Calu3 (cell line): Measurements from ENCODE around the gene CPAMD8. TPM values are rescaled to one million over a fixed set of nuclear protein-coding genes. Genes with fewer than 3 reads are reported as not detected.

Experiments
- BruUV-seq: library from RNA; stranded (reverse); fragments of 400-500 nt; replicated peaks from 2 replicates; lab custom pipeline; 2021; lab: Mats Ljungman, UMichigan
- CTCF ChIA-PET: fragments of 300-600 bp; sonication (Branson Sonifier 250); formaldehyde crosslinking; loops from one replicate; lab custom pipeline; 2022; ENCODE audit warnings: antibody characterized with exemption; lab: Charles Lee
- DNase-seq: peaks from one replicate; pipeline ENCODE4 v3.0.0; 2022
- H3K27ac Mint-ChIP-seq: one replicate; pipeline ENCODE4 v1.8.0; 2022; ENCODE audit warnings: mixed read lengths; ENCODE audit not compliant: unreplicated experiment
- H3K27me3 Mint-ChIP-seq: one replicate; pipeline ENCODE4 v1.8.0; 2022; ENCODE audit warnings: mixed read lengths; ENCODE audit not compliant: unreplicated experiment
- H3K36me3 Mint-ChIP-seq: one replicate; pipeline ENCODE4 v1.8.0; 2022; ENCODE audit warnings: mild to moderate bottlenecking, moderate library complexity, mixed read lengths; ENCODE audit not compliant: insufficient read depth, unreplicated experiment
- H3K4me1 Mint-ChIP-seq: one replicate; pipeline ENCODE4 v1.8.0; 2022; ENCODE audit warnings: mild to moderate bottlenecking, low read depth, mixed read lengths; ENCODE audit not compliant: unreplicated experiment
- H3K4me3 Mint-ChIP-seq: one replicate; pipeline ENCODE4 v1.8.0; 2022; ENCODE audit warnings: mild to moderate bottlenecking, low read depth, moderate library complexity, mixed read lengths; ENCODE audit not compliant: unreplicated experiment
- H3K9me3 Mint-ChIP-seq: one replicate; pipeline ENCODE4 v1.8.0; 2022; ENCODE audit warnings: low read depth, mixed read lengths; ENCODE audit not compliant: unreplicated experiment
- intact Hi-C: fragments of 100-400 bp; cut with micrococcal nuclease; formaldehyde crosslinking; loops from one replicate; pipeline ENCODE4 v1.10.0; 2022; ENCODE audit not compliant: unreplicated experiment
- total RNA-seq: library from RNA; stranded (reverse); gene quantifications from 2 replicates; pipeline ENCODE4 v1.2.3, GENCODE V29; 2022
- TF ChIP-seq, protein P1 (sequence below): fragments of 200-600 bp; IDR thresholded peaks from one replicate; pipeline ENCODE4 v1.8.0; 2022; ENCODE audit warnings: antibody characterized with exemption; ENCODE audit not compliant: unreplicated experiment

The CPAMD8 gene
- total RNA-seq, 1 experiment from 2014 or later = 5.8 TPM

DNA sequence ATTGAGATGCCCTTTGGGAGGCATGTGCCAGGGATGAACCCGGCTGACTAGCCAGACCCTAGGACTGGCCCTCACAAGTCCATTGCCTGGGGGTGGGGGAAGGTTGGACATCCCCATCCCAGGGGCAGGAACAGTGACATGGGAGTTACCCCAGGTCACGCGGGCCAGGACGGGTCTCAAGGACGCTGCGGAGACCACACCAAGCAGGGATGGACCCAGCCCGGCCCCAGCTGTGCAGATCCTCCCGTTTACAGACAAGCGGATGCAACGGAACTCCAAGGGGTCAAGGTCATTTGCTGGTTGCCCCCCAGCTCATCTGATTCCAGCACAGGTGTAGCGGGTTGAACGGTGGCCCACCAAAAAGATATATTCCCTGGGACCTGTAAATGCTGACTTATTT lies 117.9 kb downstream of the CPAMD8 start:
- TF ChIP-seq, protein P1, sequence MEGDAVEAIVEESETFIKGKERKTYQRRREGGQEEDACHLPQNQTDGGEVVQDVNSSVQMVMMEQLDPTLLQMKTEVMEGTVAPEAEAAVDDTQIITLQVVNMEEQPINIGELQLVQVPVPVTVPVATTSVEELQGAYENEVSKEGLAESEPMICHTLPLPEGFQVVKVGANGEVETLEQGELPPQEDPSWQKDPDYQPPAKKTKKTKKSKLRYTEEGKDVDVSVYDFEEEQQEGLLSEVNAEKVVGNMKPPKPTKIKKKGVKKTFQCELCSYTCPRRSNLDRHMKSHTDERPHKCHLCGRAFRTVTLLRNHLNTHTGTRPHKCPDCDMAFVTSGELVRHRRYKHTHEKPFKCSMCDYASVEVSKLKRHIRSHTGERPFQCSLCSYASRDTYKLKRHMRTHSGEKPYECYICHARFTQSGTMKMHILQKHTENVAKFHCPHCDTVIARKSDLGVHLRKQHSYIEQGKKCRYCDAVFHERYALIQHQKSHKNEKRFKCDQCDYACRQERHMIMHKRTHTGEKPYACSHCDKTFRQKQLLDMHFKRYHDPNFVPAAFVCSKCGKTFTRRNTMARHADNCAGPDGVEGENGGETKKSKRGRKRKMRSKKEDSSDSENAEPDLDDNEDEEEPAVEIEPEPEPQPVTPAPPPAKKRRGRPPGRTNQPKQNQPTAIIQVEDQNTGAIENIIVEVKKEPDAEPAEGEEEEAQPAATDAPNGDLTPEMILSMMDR = no peak
- Mint-ChIP-seq H3K9me3 (peaks cover 3% of the 10 kb centered on the region), H3K4me1 (no peaks in the 10 kb centered on the region), H3K4me3 (no peak overlapping the region), H3K27me3 (no peaks in the 10 kb centered on the region), H3K27ac (no peak overlapping the region), H3K36me3 (no peaks in the 10 kb centered on the region)
- DNase-seq = no peak
- CTCF ChIA-PET = no interaction called here
- intact Hi-C loops = no loop called here
- BruUV-seq = no TSS peak

DNA sequence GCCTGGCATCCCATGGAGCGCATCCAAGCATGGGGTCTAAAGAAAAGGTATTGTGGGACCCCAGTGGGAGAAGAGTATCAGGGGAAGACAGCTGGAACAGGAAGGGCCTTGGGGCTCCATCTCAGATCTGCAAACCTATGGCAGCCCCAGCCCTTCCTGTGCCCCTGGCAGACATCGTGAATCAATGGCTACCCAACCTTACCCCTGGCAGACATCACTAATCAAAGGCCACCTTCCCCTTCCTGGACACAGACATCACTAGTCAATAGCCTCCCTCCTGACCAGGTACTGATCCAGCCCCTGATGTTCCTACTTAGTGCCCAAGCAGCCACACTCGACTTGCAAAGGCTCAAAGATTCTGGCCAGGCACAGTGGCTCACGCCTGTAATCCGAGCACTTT lies 122.0 kb downstream of the CPAMD8 start:
- intact Hi-C loops = no loop called here
- CTCF ChIA-PET = interaction anchor here (0.5 kb wide), 1 partner anchor 312 kb away, joined by 5 read pairs; no protein-coding TSS in a partner anchor

DNA sequence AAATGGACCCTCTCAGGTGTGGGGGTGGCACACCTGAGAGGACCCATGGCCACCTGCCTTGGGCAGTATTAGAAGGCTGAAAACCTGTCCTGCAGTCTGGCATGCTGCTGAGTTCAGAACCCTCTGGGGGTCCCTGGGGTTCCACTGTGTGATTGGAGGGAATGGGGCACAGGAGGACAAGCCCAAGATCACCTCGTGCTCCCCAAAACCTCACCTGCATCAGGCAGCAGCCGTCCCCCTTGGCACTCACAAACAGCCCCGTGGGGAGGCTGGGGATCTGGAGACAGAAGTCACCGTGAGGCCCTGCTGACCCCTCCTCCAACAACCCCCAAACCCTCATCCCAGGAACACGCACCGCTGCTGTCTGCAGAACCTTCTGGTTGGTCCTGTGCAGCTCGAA lies 123.3 kb downstream of the CPAMD8 start:
- Mint-ChIP-seq H3K4me3 (no peak overlapping the region), H3K36me3 (peaks cover 12% of the 10 kb centered on the region), H3K27me3 (no peaks in the 10 kb centered on the region), H3K9me3 (no peaks in the 10 kb centered on the region), H3K4me1 (no peaks in the 10 kb centered on the region), H3K27ac (no peak overlapping the region)
- intact Hi-C loops = no loop called here
- DNase-seq = no peak
- TF ChIP-seq, protein P1 = no peak
- CTCF ChIA-PET = no interaction called here
- BruUV-seq = no TSS peak

More for the DNA sequence above, 122.0 kb downstream of the CPAMD8 start:
- no peaks in the 10 kb centered on the region for H3K27me3 Mint-ChIP-seq
- TF ChIP-seq, protein P1 = no peak
- peaks cover 5% of the 10 kb centered on the region for H3K36me3 Mint-ChIP-seq
- H3K4me1 Mint-ChIP-seq = no peaks in the 10 kb centered on the region
- DNase-seq = no peak
- BruUV-seq = no TSS peak
- H3K4me3 Mint-ChIP-seq = no peak overlapping the region
- H3K9me3 Mint-ChIP-seq = no peaks in the 10 kb centered on the region
- H3K27ac Mint-ChIP-seq = no peak overlapping the region

DNA sequence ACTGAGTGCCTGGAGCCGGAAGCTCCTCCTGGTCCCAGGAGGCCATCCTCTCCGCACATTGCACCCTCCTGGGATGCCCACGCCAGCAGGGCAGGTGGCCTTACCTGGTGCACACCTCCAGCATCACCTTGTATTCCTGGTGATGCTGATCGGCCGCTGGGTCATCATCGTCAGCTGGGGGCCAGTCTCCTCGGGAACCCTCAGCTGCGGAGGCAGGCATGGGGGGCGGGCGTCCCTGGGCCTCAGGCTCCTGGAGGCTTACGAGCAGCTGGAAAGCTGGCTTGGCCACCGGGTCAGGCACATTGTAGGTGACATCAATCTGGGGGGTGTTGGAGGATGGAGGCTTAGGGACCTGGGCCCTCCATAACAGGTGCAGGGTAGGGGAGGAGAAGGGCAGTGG lies 124.1 kb downstream of the CPAMD8 start:
- Mint-ChIP-seq H3K9me3 (no peaks in the 10 kb centered on the region), H3K4me1 (no peaks in the 10 kb centered on the region), H3K27me3 (no peaks in the 10 kb centered on the region), H3K4me3 (no peak overlapping the region), H3K36me3 (peaks cover 13% of the 10 kb centered on the region), H3K27ac (no peak overlapping the region)
- TF ChIP-seq, protein P1 = no peak
- CTCF ChIA-PET = no interaction called here
- no TSS peak for BruUV-seq
- DNase-seq = no peak
- intact Hi-C loops = no loop called here
